Kidney (tissue), 22 donors: ENCODE data around the gene PHOSPHO1. TPM values are rescaled to one million over a fixed set of nuclear protein-coding genes. Genes with fewer than 3 reads are reported as not detected.
A peak's percentile ranks its signal among the peaks of the same experiment; 100 is the strongest.
"Not testable (repeated sequence)": the region's sequence is repeated elsewhere in the genome, so short reads cannot be mapped to it uniquely, and the experiment has no call there.

Experiments used
- DNase-seq, 5 donors: peaks; one replicate each; pipeline ENCODE4 v3.0.0-alpha.2; 2013 to 2020
- FAIRE-seq: peaks from 2 replicates; lab custom pipeline; 2012; peaks lifted over from hg19 to GRCh38; lab: Jason Lieb, UNC
- H3K27ac ChIP-seq, 2 donors: one replicate each; pipeline ENCODE4 v1.7.0; 2013; ENCODE audit warnings: low read depth in 2 of 2, low read length in 2 of 2, inconsistent platforms in 1 of 2
- H3K27me3 ChIP-seq: one replicate; pipeline ENCODE4 v1.7.1; 2013; ENCODE audit warnings: low read length, inconsistent platforms; ENCODE audit not compliant: control insufficient read depth, insufficient read depth
- H3K36me3 ChIP-seq, 3 donors: one replicate each; pipeline versions ENCODE4 v1.7.0 to v1.7.1; 2013; ENCODE audit warnings: low read length in 3 of 3, control low read depth in 1 of 3, inconsistent platforms in 1 of 3; ENCODE audit not compliant: insufficient read depth in 3 of 3, control insufficient read depth in 2 of 3
- H3K4me1 ChIP-seq, 3 donors: one replicate each; pipeline versions ENCODE4 v1.7.0 to v1.7.1; 2013; ENCODE audit warnings: low read length in 3 of 3, inconsistent platforms in 1 of 3, low read depth in 1 of 3; ENCODE audit not compliant: control insufficient read depth in 2 of 3, insufficient read depth in 2 of 3
- H3K4me3 ChIP-seq, 3 donors: one replicate each; pipeline versions ENCODE4 v1.7.0 to v1.8.1; 2013; ENCODE audit warnings: low read length in 3 of 3, control low read depth in 1 of 3, inconsistent platforms in 1 of 3
- H3K9ac ChIP-seq, 3 donors: one replicate each; pipeline versions ENCODE4 v1.7.0 to v1.7.1; 2013; ENCODE audit warnings: low read length in 3 of 3, control low read depth in 1 of 3, inconsistent platforms in 1 of 3
- H3K9me3 ChIP-seq, 3 donors: one replicate each; pipeline versions ENCODE4 v1.7.0 to v1.7.1; 2013; ENCODE audit warnings: low read length in 3 of 3, control low read depth in 1 of 3, inconsistent platforms in 1 of 3; ENCODE audit not compliant: control insufficient read depth in 2 of 3, insufficient read depth in 1 of 3
- intact Hi-C: fragments of 100-400 bp; cut with DNase I; formaldehyde crosslinking; loops from one replicate; pipeline ENCODE4 v1.11.1; 2022
- long read RNA-seq, 10 donors: library from polyadenylated mRNA in 1 of 10; unstranded in 1 of 10; transcript quantifications; one replicate each; pipeline ENCODE4 v2.0.0 and lab custom pipeline, GENCODE V29; 2021 to 2026
- polyA plus RNA-seq: library from polyadenylated mRNA; stranded (reverse); fragments of 350-450 nt; fragmentation: Illumina TruSeq; extraction: RNeasy Lipid Tissue Mini Kit (QIAGEN cat#74804); gene quantifications from one replicate; pipeline ENCODE4 v1.2.3, GENCODE V29; 2014; ENCODE audit warnings: low read depth, low replicate concordance; ENCODE audit not compliant: insufficient read depth
- total RNA-seq: library from RNA; stranded (reverse); fragmentation: NEBNext Ultra II Directional; extraction: Animal tissue kit (Norgen Biotek cat#: 25700); gene quantifications from one replicate; pipeline ENCODE4 v1.2.1, GENCODE V29; 2021
- TF ChIP-seq, protein P1 (sequence below): IDR thresholded peaks from 3 replicates; pipeline ENCODE4 v1.5.1; 2012; ENCODE audit warnings: mild to moderate bottlenecking, moderate library complexity, borderline replicate concordance; ENCODE audit not compliant: insufficient read depth; ENCODE audit errors: extremely low read depth
- donor health status: control.
- donor health status: control.
- donor health status: control.
- donor health status: control.
- donor health status: control.
- donor health status: DM: yes; HTN: yes; CAD: no.
- donor health status: Normal renal cell carcinoma (clear cell type).

The PHOSPHO1 gene
- total RNA-seq: 0.22 TPM
- 1.5 TPM for polyA plus RNA-seq
- long read RNA-seq, donor 1, partial matches to known transcripts: 0 of 2 reads
- long read RNA-seq, donor 1, other reads (novel, unspliced or antisense): 0 of 2 reads
- long read RNA-seq, donor 2: 0 reads
- long read RNA-seq, donor 3: 0 reads
- long read RNA-seq, donor 4: 0 reads
- long read RNA-seq, donor 5: 0 reads
- long read RNA-seq, donor 6, partial matches to known transcripts: 0 of 1 reads
- long read RNA-seq, donor 6, other reads (novel, unspliced or antisense): 0 of 1 reads
- long read RNA-seq, donor 7: 0 reads
- long read RNA-seq, donor 8, partial matches to known transcripts: 0 of 1 reads
- long read RNA-seq, donor 8, other reads (novel, unspliced or antisense): 0 of 1 reads
- long read RNA-seq, donor 9: 0 reads
- long read RNA-seq, donor 10, partial matches to known transcripts: 0 of 1 reads
- long read RNA-seq, donor 10, other reads (novel, unspliced or antisense): 0 of 1 reads

DNA sequence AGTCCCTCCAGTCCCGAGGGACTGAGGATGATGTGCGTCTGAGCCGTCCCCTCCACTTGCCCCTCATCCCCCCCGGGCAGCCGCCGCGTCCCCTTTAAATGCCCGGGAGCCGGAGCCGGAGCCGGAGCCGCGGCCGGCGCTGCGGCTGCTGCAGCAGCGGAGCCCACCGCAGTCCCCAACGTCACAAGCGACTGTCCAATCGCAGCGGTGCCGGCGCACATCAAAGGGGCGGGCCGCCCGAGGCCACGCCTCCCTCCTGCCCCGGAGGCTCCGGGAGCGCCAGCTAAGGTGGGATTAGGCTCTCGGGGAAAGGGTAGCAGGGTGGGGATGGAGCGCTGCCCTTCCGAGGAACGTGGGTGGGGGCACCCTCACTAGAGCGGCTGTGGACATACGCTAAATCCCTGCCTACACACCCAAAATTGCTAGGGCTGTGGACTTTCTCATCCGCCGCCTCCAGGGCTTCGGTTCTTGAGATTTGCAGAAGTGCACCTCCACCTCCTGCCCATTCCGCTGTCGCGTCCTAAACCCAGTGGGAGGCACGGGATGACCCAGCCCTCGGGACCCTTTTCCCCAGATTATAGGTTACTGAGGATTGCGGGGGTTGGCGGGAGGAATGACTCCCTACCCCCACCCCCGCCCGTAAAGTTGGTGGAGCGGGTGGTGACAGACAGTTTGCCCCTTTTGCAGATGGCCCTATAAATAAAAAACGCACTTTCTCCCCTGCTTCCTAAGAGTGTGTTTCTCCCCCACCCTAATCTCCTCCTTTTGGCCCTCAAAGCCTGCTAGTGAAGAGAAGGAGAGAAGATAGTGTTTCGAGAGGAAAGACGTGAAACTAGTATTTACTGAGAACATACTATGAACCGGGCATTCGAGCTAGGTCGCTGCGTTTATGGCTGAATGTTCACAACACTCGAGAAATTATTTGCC, at the start of gene PHOSPHO1:
TSS of gene PHOSPHO1 (minus strand) at position 152 of the 927 bp plus-strand sequence. CDS start 4,096 bp downstream, outside the sequence.
- no peak for FAIRE-seq
- peak; percentile 91 to 94 (median 94) for DNase-seq
- peak within 1 kb of the TSS; percentile 67 to 80 (median 72) for H3K4me3 ChIP-seq
- no peak within 1 kb of the TSS for H3K27ac ChIP-seq
- peaks cover 5% of the 10 kb centered on the region for H3K27me3 ChIP-seq
- H3K9ac ChIP-seq: peak within 1 kb of the TSS in 2 of 3 donors; percentile 46 to 52
- TF ChIP-seq, protein P1, sequence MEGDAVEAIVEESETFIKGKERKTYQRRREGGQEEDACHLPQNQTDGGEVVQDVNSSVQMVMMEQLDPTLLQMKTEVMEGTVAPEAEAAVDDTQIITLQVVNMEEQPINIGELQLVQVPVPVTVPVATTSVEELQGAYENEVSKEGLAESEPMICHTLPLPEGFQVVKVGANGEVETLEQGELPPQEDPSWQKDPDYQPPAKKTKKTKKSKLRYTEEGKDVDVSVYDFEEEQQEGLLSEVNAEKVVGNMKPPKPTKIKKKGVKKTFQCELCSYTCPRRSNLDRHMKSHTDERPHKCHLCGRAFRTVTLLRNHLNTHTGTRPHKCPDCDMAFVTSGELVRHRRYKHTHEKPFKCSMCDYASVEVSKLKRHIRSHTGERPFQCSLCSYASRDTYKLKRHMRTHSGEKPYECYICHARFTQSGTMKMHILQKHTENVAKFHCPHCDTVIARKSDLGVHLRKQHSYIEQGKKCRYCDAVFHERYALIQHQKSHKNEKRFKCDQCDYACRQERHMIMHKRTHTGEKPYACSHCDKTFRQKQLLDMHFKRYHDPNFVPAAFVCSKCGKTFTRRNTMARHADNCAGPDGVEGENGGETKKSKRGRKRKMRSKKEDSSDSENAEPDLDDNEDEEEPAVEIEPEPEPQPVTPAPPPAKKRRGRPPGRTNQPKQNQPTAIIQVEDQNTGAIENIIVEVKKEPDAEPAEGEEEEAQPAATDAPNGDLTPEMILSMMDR: no peak
- intact Hi-C loops: no loop called here
- peaks cover 0 to 9% (median 6%) of the 10 kb centered on the region in 3 donors for H3K4me1 ChIP-seq
- no peaks in the 10 kb centered on the region for H3K36me3 ChIP-seq
- H3K9me3 ChIP-seq: no peaks in the 10 kb centered on the region

DNA sequence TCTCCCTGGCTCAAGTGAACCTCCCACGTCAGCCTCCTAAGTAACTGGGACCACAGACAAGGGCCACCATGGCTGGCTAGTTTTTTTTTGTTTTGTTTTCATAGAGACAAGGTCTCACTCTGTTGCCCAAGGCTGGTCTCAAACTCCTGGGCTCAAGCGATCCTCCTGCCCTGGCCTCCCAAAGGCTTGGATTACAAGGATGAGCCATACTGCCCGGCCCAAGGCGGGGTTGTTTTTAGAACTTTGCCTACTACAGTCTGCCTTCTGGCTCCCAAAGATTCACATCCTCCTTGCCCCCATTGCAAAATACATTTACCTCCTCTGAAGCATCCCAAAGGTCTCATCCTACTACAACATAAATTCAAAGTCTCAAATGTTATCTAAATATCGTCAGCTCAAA, 49.5 kb upstream of the PHOSPHO1 start:
- FAIRE-seq: no peak
- H3K27me3 ChIP-seq: no peaks in the 10 kb centered on the region

GRCh38 chr17:49279263-49280015, 48.9 kb upstream of the PHOSPHO1 start:
- H3K27me3 ChIP-seq, H3K9me3 ChIP-seq, H3K9ac ChIP-seq, intact Hi-C loops, FAIRE-seq, H3K36me3 ChIP-seq, H3K27ac ChIP-seq, H3K4me3 ChIP-seq, H3K4me1 ChIP-seq, DNase-seq: not testable (repeated sequence)

More for the DNA sequence above, 49.5 kb upstream of the PHOSPHO1 start:
- Histone ChIP-seq H3K36me3 (no peaks in the 10 kb centered on the region), H3K4me1 (no peaks in the 10 kb centered on the region), H3K27ac (no peak overlapping the region), H3K9ac (no peak overlapping the region), H3K9me3 (no peaks in the 10 kb centered on the region), H3K4me3 (no peak overlapping the region)
- TF ChIP-seq, protein P1: no peak
- peak in 1 of 5 donors; percentile 15 for DNase-seq
- intact Hi-C loops: no loop called here
